GM13976 (cell line): Measurements from ENCODE around the gene RASD1.

Experiments used
- DNase-seq: peaks from one replicate; pipeline ENCODE4 v3.0.0; 2012; ENCODE audit warnings: low spot score
- CTCF ChIP-seq: IDR thresholded peaks from 2 replicates; pipeline ENCODE4 v1.5.1; 2012; ENCODE audit warnings: borderline replicate concordance, mild to moderate bottlenecking; ENCODE audit not compliant: insufficient read depth; ENCODE audit errors: extremely low read depth, missing control alignments, control extremely low read depth
- in situ Hi-C: fragments of 300-500 bp; cut with MboI; formaldehyde crosslinking; loops from one replicate; pipeline ENCODE4 v1.12.0; 2022; ENCODE audit warnings: low sequenced_read_pairs, mixed read lengths, inconsistent platforms; ENCODE audit not compliant: unreplicated experiment

Gene RASD1

GRCh38 chr17:17519886-17520285, 23.7 kb upstream of the RASD1 start:
- DNase-seq: no peak
- no peak for TF ChIP-seq CTCF
- in situ Hi-C loops: no loop called here

GRCh38 chr17:17518951-17519350, 22.8 kb upstream of the RASD1 start:
- no peak for TF ChIP-seq CTCF
- in situ Hi-C loops: no loop called here
- DNase-seq: no peak

GRCh38 chr17:17518014-17518413, 21.8 kb upstream of the RASD1 start:
- in situ Hi-C loops: no loop called here
- DNase-seq: no peak
- no peak for TF ChIP-seq CTCF

- TF ChIP-seq CTCF: no peak
- no peak for DNase-seq
- in situ Hi-C loops: no loop called here
Measured at GRCh38 chr17:17516941-17517720, 20.9 kb upstream of the RASD1 start.

- no peak for DNase-seq
- in situ Hi-C loops: no loop called here
- no peak for TF ChIP-seq CTCF
Measured at GRCh38 chr17:17515934-17516930, 20.0 kb upstream of the RASD1 start.

GRCh38 chr17:17514993-17515933, 19.1 kb upstream of the RASD1 start:
- DNase-seq: no peak
- in situ Hi-C loops: no loop called here
- TF ChIP-seq CTCF: no peak
